Activated naive CD8-positive, alpha-beta T cell treated with anti-CD3 and anti-CD28 coated beads for 36 hours (primary cell): ENCODE measurements around the gene ACP1. TPM values are rescaled to one million over a fixed set of nuclear protein-coding genes. Genes with fewer than 3 reads are reported as not detected.
A peak's percentile ranks its signal among the peaks of the same experiment; 100 is the strongest.

Source experiments
- DNase-seq: peaks from one replicate; pipeline ENCODE4 v3.0.0; 2021
- H3K27ac Mint-ChIP-seq: one replicate; pipeline ENCODE4 v1.8.0; 2022; ENCODE audit warnings: mild to moderate bottlenecking, moderate library complexity, mixed read lengths
- H3K27me3 Mint-ChIP-seq: one replicate; pipeline ENCODE4 v1.8.0; 2022; ENCODE audit warnings: mild to moderate bottlenecking, mixed read lengths
- H3K36me3 Mint-ChIP-seq: one replicate; pipeline ENCODE4 v1.8.0; 2021; ENCODE audit warnings: mild to moderate bottlenecking, mixed read lengths
- H3K4me1 Mint-ChIP-seq: one replicate; pipeline ENCODE4 v1.8.0; 2021; ENCODE audit warnings: mixed read lengths
- H3K4me3 Mint-ChIP-seq: one replicate; pipeline ENCODE4 v1.8.0; 2022; ENCODE audit warnings: mild to moderate bottlenecking, moderate library complexity, mixed read lengths
- H3K9me3 Mint-ChIP-seq: one replicate; pipeline ENCODE4 v1.8.0; 2022; ENCODE audit warnings: mixed read lengths
- total RNA-seq, 2 experiments: library from RNA; stranded (reverse); gene quantifications; one replicate each; pipeline ENCODE4 v1.2.3, GENCODE V29; 2021

ACP1 gene
- total RNA-seq, 2 experiments from 2014 or later = 170 to 172 TPM

GRCh38 chr2:263774-264492 lies 814 bp upstream of the ACP1 start, which contains the start of gene SH3YL1:
TSS of gene SH3YL1 (minus strand) at chr2:264032. CDS start at chr2:263984, 48 bp downstream.
- peak within 1 kb of the TSS; percentile 91 for H3K4me3 Mint-ChIP-seq
- peaks cover 32% of the 10 kb centered on the region for H3K4me1 Mint-ChIP-seq
- H3K27me3 Mint-ChIP-seq = no peaks in the 10 kb centered on the region
- DNase-seq = peak; percentile 53
- peaks cover 28% of the 10 kb centered on the region for H3K36me3 Mint-ChIP-seq
- peak within 1 kb of the TSS; percentile 97 for H3K27ac Mint-ChIP-seq
- peaks cover 4% of the 10 kb centered on the region for H3K9me3 Mint-ChIP-seq

- Mint-ChIP-seq H3K27me3 (no peaks in the 10 kb centered on the region), H3K4me3 (no peak overlapping the region), H3K36me3 (peaks cover 18% of the 10 kb centered on the region), H3K4me1 (peaks cover 51% of the 10 kb centered on the region), H3K9me3 (no peaks in the 10 kb centered on the region), H3K27ac (no peak overlapping the region)
- DNase-seq = no peak
These were observed 3.6 kb downstream of the ACP1 start for GRCh38 chr2:268323-268722.

- H3K27ac Mint-ChIP-seq = no peak overlapping the region
- peaks cover 51% of the 10 kb centered on the region for H3K4me1 Mint-ChIP-seq
- no peak overlapping the region for H3K4me3 Mint-ChIP-seq
- no peak for DNase-seq
- peaks cover 20% of the 10 kb centered on the region for H3K36me3 Mint-ChIP-seq
- H3K9me3 Mint-ChIP-seq = no peaks in the 10 kb centered on the region
- no peaks in the 10 kb centered on the region for H3K27me3 Mint-ChIP-seq
These were observed 4.7 kb downstream of the ACP1 start for GRCh38 chr2:269356-270030.

GRCh38 chr2:270861-271260 lies 6.1 kb downstream of the ACP1 start:
- H3K27ac Mint-ChIP-seq = peak overlapping the region; percentile 17

GRCh38 chr2:271917-272316 lies 7.2 kb downstream of the ACP1 start:
- no peaks in the 10 kb centered on the region for H3K27me3 Mint-ChIP-seq
- no peak overlapping the region for H3K4me3 Mint-ChIP-seq
- H3K27ac Mint-ChIP-seq = no peak overlapping the region
- H3K9me3 Mint-ChIP-seq = no peaks in the 10 kb centered on the region
- no peak for DNase-seq
- H3K4me1 Mint-ChIP-seq = peaks cover 53% of the 10 kb centered on the region
- peaks cover 22% of the 10 kb centered on the region for H3K36me3 Mint-ChIP-seq

More at GRCh38 chr2:270861-271260, 6.1 kb downstream of the ACP1 start:
- no peak for DNase-seq
- no peaks in the 10 kb centered on the region for H3K27me3 Mint-ChIP-seq
- peaks cover 23% of the 10 kb centered on the region for H3K36me3 Mint-ChIP-seq
- no peak overlapping the region for H3K4me3 Mint-ChIP-seq
- H3K4me1 Mint-ChIP-seq = peaks cover 56% of the 10 kb centered on the region
- no peaks in the 10 kb centered on the region for H3K9me3 Mint-ChIP-seq

- no peak overlapping the region for H3K27ac Mint-ChIP-seq
- H3K4me3 Mint-ChIP-seq = no peak overlapping the region
- H3K4me1 Mint-ChIP-seq = peaks cover 40% of the 10 kb centered on the region
- no peaks in the 10 kb centered on the region for H3K27me3 Mint-ChIP-seq
- no peak for DNase-seq
- peaks cover 27% of the 10 kb centered on the region for H3K36me3 Mint-ChIP-seq
- H3K9me3 Mint-ChIP-seq = no peaks in the 10 kb centered on the region
These were observed 8.6 kb downstream of the ACP1 start for GRCh38 chr2:273333-273732.

- no peaks in the 10 kb centered on the region for H3K27me3 Mint-ChIP-seq
- H3K36me3 Mint-ChIP-seq = peaks cover 27% of the 10 kb centered on the region
- H3K4me1 Mint-ChIP-seq = peaks cover 32% of the 10 kb centered on the region
- no peaks in the 10 kb centered on the region for H3K9me3 Mint-ChIP-seq
- H3K27ac Mint-ChIP-seq = no peak overlapping the region
- DNase-seq = no peak
- no peak overlapping the region for H3K4me3 Mint-ChIP-seq
These were observed 9.8 kb downstream of the ACP1 start for GRCh38 chr2:274503-274902.

GRCh38 chr2:275466-275865 lies 10.7 kb downstream of the ACP1 start:
- H3K27ac Mint-ChIP-seq = no peak overlapping the region
- no peaks in the 10 kb centered on the region for H3K27me3 Mint-ChIP-seq
- no peaks in the 10 kb centered on the region for H3K9me3 Mint-ChIP-seq
- no peak for DNase-seq
- peaks cover 31% of the 10 kb centered on the region for H3K36me3 Mint-ChIP-seq
- H3K4me1 Mint-ChIP-seq = peaks cover 23% of the 10 kb centered on the region
- no peak overlapping the region for H3K4me3 Mint-ChIP-seq

GRCh38 chr2:278312-278926 lies 13.7 kb downstream of the ACP1 start:
- H3K27me3 Mint-ChIP-seq = no peaks in the 10 kb centered on the region
- DNase-seq = no peak
- peaks cover 27% of the 10 kb centered on the region for H3K36me3 Mint-ChIP-seq
- H3K9me3 Mint-ChIP-seq = no peaks in the 10 kb centered on the region
- no peak overlapping the region for H3K4me3 Mint-ChIP-seq
- no peak overlapping the region for H3K27ac Mint-ChIP-seq
- H3K4me1 Mint-ChIP-seq = peaks cover 7% of the 10 kb centered on the region

- Mint-ChIP-seq H3K36me3 (peaks cover 27% of the 10 kb centered on the region), H3K9me3 (no peaks in the 10 kb centered on the region), H3K27ac (no peak overlapping the region), H3K27me3 (no peaks in the 10 kb centered on the region), H3K4me3 (no peak overlapping the region), H3K4me1 (peaks cover 7% of the 10 kb centered on the region)
- no peak for DNase-seq
These were observed 14.2 kb downstream of the ACP1 start for GRCh38 chr2:278927-279320.

- H3K4me1 Mint-ChIP-seq = peaks cover 5% of the 10 kb centered on the region
- no peaks in the 10 kb centered on the region for H3K9me3 Mint-ChIP-seq
- H3K36me3 Mint-ChIP-seq = peaks cover 27% of the 10 kb centered on the region
- H3K27me3 Mint-ChIP-seq = no peaks in the 10 kb centered on the region
- no peak for DNase-seq
- no peak overlapping the region for H3K27ac Mint-ChIP-seq
- H3K4me3 Mint-ChIP-seq = no peak overlapping the region
These were observed 14.6 kb downstream of the ACP1 start for GRCh38 chr2:279366-279765.

- Mint-ChIP-seq H3K4me3 (no peak overlapping the region), H3K4me1 (peaks cover 3% of the 10 kb centered on the region), H3K36me3 (peaks cover 24% of the 10 kb centered on the region), H3K9me3 (no peaks in the 10 kb centered on the region), H3K27me3 (no peaks in the 10 kb centered on the region), H3K27ac (no peak overlapping the region)
- no peak for DNase-seq
These were observed 15.4 kb downstream of the ACP1 start for GRCh38 chr2:279956-280649.

- no peak for DNase-seq
- peaks cover under 1% of the 10 kb centered on the region for H3K27me3 Mint-ChIP-seq
- no peaks in the 10 kb centered on the region for H3K4me1 Mint-ChIP-seq
- H3K4me3 Mint-ChIP-seq = no peak overlapping the region
- H3K27ac Mint-ChIP-seq = no peak overlapping the region
- peaks cover 22% of the 10 kb centered on the region for H3K36me3 Mint-ChIP-seq
- no peaks in the 10 kb centered on the region for H3K9me3 Mint-ChIP-seq
These were observed 15.9 kb downstream of the ACP1 start for GRCh38 chr2:280650-281110.

GRCh38 chr2:281381-281780 lies 16.6 kb downstream of the ACP1 start:
- Mint-ChIP-seq H3K36me3 (peaks cover 18% of the 10 kb centered on the region), H3K27ac (peak overlapping the region; percentile 29), H3K9me3 (no peaks in the 10 kb centered on the region), H3K4me1 (no peaks in the 10 kb centered on the region), H3K27me3 (peaks cover 8% of the 10 kb centered on the region), H3K4me3 (no peak overlapping the region)
- DNase-seq = no peak
